Kidney capillary endothelial cell (primary cell): Measurements from ENCODE around the gene MYLK2.

Source experiments
- DNase-seq: peaks from one replicate; pipeline ENCODE4 v3.0.0-alpha.2; 2018; ENCODE audit warnings: low spot score

MYLK2 gene

GRCh38 chr20:31835554-31835953, 16.4 kb downstream of the MYLK2 start:
- DNase-seq = no peak

- DNase-seq = peak; percentile 85
Observed at GRCh38 chr20:31835977-31836852, 17.1 kb downstream of the MYLK2 start.

GRCh38 chr20:31836853-31837608, 17.9 kb downstream of the MYLK2 start:
- DNase-seq = no peak

GRCh38 chr20:31837896-31838397, 18.8 kb downstream of the MYLK2 start:
- DNase-seq = peak; percentile 67

- no peak for DNase-seq
Observed at GRCh38 chr20:31838646-31839292, 19.6 kb downstream of the MYLK2 start.

- DNase-seq = no peak
Observed at GRCh38 chr20:31839782-31840487, 20.8 kb downstream of the MYLK2 start.

- no peak for DNase-seq
Observed at GRCh38 chr20:31840906-31841816, 22.0 kb downstream of the MYLK2 start.

GRCh38 chr20:31841928-31842327, 22.8 kb downstream of the MYLK2 start:
- peak; percentile 43 for DNase-seq

GRCh38 chr20:31842471-31843157, 23.5 kb downstream of the MYLK2 start:
- peak; percentile 61 for DNase-seq

- DNase-seq = no peak
Observed at GRCh38 chr20:31843288-31843687, 24.1 kb downstream of the MYLK2 start.

GRCh38 chr20:31843881-31844280, 24.7 kb downstream of the MYLK2 start:
- DNase-seq = no peak

GRCh38 chr20:31844737-31845299, 25.7 kb downstream of the MYLK2 start:
- no peak for DNase-seq

- no peak for DNase-seq
Observed at GRCh38 chr20:31845300-31845863, 26.2 kb downstream of the MYLK2 start, which contains the start of gene FOXS1. TSS of gene FOXS1 (minus strand) at chr20:31845604. CDS start at chr20:31845542, 62 bp downstream.

- DNase-seq = no peak
Observed at GRCh38 chr20:31846793-31847138, 27.6 kb downstream of the MYLK2 start.

- DNase-seq = no peak
Observed at GRCh38 chr20:31848088-31848999, 29.2 kb downstream of the MYLK2 start.

- DNase-seq = no peak
Observed at GRCh38 chr20:31849306-31849930, 30.3 kb downstream of the MYLK2 start.

GRCh38 chr20:31851240-31851955, 32.2 kb downstream of the MYLK2 start:
- DNase-seq = no peak
